MV-4-11 (cell line): ENCODE results near the gene DIP2C.
"Not testable (repeated sequence)": the region's sequence is repeated elsewhere in the genome, so short reads cannot be mapped to it uniquely, and the experiment has no call there.

Experiments used
- DNase-seq: peaks from one replicate; lab custom pipeline; 2025; lab: John Stamatoyannopoulos, UW

DIP2C gene

GRCh38 chr10:550665-551372 is 138.6 kb downstream of the DIP2C start:
- DNase-seq, result no peak

DNA sequence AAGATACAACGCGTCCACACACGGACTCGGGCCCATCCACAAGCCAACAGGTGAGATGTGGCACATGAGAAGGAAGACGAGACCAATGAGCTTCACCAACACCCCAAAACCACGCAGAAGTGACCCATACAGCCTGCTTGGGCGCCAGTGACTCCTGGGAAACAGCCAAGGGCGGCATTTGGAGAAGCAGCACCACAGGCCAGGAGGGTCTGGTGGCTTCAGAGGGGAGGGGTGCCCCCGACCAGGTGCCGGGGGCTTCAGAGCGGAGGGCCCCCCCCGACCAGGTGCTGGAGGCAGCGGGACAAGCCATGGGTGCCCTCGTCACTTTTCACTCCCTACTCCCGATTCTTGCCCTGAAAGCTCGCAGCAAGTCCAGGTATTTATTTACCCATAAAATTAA is 140.1 kb downstream of the DIP2C start:
- DNase-seq, result no peak

DNA sequence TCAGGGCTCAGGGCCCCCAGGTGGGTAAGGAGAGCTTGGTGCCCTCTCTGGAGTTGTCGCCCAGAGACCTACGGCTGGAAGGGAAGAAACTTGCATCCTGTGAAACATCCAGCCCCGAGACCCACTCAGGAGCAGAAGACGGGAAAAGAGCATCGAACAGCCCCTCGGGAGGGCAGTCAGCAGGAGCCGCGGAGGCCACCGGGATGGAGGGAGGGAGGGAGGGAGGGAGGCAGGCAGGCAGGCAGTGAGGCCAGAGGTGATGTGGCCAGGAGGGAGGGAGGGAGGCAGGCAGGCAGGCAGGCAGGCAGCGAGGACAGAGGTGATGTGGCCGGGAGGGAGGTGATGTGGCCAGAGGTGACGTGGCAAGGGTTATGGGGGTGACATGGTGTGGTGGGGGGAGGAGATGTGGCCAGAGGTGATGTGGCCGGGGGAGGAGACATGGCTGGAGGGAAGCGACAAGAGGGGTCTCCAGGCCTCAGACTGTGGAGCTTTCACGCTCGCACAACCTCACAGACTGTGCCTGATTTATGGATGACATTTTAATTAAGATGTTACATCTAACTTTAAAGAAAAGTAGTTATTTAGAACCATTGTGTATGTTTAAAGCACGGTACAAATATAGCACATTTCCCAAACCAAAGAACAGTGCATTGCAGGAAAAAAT is 141.1 kb downstream of the DIP2C start:
- no peak for DNase-seq

- no peak for DNase-seq
Measured at GRCh38 chr10:547591-548081, 141.8 kb downstream of the DIP2C start.

GRCh38 chr10:546971-547590 is 142.4 kb downstream of the DIP2C start:
- no peak for DNase-seq

DNA sequence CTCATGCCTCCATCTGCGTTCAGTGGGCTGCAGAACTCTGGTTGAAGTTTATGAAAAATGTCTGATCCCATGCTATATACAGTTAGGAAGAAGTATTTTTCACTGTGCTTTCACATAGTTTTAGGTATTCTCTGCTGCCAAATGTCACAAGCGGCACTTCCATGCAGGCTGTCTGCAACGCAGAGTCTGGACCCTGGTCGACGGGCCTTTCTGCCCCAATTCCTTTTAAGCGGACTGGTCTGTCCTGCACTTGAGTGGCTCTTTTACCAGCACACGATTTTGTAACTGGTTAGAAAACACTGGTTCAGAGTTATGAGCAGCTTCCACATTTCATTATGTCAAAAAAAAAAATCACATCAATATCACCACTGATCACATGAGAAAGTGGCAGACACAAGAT is 143.0 kb downstream of the DIP2C start:
- DNase-seq, result no peak

GRCh38 chr10:543862-544822 is 145.3 kb downstream of the DIP2C start:
- DNase-seq, result no peak

DNA sequence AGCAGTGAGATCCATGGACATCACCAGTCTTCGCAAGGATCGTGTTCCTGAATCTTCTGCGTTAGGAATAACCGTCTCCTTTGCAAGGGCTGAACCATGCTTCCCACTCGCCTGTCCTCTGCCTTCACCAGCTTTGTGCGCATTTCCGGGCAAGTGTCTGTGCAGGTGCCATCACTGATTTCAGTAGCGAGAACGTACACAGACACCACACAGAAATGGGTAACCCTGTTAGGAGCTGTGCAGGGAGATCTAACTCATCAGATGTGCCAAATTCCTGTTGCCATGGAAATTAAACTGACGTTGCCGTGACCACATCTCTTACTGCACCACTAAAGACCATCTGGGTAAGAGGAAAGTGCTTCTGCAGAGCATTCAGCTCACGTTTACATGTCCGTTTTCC is 146.3 kb downstream of the DIP2C start:
- peak; percentile 4 for DNase-seq

GRCh38 chr10:541750-542371 is 147.6 kb downstream of the DIP2C start:
- no peak for DNase-seq

GRCh38 chr10:541041-541440 is 148.4 kb downstream of the DIP2C start:
- DNase-seq, result no peak

DNA sequence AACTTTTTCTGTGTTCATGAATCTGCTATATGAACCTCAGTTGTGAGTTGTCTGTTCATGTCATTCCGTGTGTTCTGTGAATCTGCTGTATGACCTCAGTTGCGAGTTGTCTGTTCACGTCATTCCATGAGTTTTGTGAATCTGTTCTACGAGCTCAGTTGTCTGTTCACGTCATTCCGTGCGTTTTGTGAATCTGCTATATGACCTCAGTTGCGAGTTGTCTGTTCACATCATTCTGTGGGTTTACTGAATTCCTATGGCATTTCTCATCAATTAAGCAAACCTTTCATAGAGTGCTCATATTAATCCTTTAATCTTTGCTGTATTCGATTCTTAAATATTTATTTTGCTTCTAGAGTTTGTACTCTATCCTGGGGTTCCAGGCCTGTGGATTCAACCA is 150.6 kb downstream of the DIP2C start:
- no peak for DNase-seq

DNA sequence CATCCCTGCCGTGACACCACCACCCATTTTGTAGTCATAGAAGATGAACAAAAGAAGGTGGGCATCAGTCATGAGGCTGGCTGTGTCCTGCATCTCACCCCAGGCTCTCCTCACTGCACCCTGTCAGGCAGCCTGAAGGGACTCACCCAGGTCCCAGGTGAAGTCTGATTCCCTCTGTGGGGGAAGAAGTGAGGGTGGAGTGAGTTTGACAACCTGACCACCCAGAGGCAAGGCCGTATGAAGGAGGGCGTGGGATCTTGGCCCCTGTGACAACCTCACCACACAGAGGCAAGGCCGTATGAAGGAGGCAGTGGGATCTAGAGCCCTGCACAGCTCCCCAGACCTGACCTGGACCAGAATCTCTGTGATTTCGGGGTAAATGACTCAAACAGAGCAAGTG is 152.5 kb downstream of the DIP2C start:
- no peak for DNase-seq

DNA sequence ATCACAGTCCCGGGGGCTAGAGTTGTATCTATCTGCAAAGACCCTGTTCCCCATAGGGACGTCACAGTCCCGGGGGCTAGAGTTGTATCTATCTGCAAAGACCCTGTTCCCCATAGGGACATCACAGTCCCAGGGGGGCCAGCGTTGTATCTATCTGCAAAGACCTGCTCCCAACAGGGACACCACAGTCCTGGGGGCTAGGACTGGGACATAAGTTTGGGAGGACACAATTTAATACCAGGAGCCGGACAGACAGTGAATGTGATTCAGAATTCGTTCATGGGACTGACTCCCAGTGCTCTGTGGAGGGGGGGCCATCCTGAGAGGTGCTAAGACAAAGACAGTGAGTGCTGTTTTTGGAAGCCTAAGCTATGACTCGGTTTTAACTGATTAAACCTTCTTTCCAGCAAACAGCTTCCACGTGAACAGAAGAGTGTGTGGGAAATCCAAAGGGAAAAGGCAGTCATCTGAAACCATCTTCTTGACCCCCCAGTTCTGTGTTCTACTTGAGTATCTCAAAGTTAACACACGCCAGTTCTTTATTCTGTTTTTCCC is 153.0 kb downstream of the DIP2C start:
- no peak for DNase-seq

GRCh38 chr10:535952-536351 is 153.5 kb downstream of the DIP2C start:
- no peak for DNase-seq

DNA sequence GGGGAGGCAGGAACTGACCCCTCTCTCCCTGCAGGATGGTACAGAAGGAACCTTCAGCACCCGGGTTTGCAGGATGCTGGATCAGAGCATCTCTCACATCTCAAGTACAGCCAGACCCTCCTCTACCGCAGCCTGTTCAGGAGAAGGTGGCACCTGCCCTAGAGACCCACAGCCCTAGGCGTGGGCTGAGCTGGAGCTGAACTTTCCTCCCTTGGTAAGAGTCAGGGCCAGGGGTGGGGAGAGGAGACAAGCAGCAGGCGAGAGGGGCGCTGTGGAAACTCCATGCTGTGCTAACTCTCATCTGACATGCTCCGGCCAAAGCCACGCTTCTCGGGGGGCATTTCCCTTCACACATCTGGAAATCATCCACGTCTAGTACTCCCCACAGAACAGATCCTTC is 154.4 kb downstream of the DIP2C start:
- DNase-seq, result no peak

DNA sequence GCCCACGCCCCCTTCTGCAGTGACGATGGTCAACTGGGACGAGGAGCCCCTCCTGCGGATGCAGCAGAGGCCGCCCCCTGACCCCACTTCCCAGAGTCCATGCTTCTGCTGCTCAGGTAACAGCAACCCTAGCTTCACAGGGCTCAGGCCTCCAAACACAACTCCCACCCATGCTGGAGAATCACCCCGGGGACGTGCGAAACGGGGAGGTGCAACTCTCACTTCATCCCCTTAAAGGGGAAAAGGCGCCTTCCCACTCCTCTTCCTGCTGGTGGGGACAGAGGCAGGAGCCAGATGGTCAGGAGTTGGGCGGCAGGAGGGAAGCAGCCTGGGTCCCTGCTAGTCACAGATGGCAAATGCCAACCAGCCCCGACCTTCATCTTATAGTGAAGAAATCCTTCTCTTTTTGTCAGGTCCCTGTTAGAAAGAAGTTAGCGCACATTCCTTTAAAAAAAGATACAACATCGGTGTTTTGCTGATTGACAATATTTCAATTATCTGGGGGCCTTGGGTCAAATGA is 155.4 kb downstream of the DIP2C start:
- no peak for DNase-seq

DNA sequence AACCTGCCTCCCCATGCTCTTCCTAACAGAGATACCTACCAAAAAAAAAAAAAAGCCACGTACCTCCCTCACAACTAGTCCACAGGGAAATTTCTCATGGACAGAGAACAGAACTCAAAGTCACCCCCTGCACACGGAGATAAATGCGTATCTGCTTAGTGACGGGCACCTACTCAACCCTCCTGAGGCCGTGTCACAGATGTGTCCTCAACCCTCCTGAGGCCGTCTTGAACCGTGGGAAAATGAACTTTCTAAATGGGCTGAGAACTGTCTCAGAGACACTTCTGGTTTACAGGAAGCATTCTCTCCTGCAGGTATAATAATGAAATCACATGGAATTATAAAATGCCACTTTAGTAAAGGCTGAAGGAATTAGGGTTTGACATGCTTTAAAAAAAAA is 155.9 kb downstream of the DIP2C start:
- DNase-seq, result no peak

DNA sequence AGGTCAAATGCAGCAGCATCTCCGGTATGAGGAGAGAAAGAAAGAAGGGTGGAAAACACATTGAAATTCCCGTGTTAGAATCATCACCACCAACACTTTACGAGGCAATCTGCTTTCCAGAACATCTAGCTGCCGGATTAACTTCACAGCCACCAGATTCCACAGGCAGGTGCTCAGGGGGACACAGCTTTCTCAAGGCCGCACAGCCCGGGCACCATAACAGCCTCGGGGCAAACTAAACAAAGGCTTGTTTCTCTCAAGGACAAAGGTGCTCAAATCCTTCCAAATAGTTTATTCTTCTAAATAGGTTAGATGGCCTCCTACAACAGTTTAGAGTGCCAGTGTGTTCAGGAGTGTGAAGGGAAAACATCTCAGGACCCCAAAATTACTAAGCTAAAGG is 156.3 kb downstream of the DIP2C start:
- no peak for DNase-seq

- not testable (repeated sequence) for DNase-seq
Measured at GRCh38 chr10:532331-532730, 157.1 kb downstream of the DIP2C start.

DNA sequence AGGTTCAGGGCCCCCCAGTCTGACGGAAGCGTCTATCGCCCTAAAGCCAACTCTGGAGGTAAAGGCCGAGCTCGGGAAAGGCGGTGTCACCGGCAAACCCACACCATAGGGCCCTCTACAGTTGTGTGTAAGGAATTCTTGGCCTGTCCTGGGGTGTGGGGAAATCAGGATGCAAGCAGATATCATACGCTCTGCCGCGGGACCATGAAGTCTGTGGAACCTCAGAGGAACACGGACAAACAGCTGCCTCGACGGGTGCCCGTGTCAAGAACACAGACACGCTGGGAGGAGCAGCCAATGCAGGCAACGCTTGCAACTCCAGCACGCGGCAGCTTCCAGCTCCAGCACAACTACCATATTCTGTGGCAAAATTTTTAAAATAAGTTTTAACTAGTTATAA is 157.9 kb downstream of the DIP2C start:
- DNase-seq, result no peak

DNA sequence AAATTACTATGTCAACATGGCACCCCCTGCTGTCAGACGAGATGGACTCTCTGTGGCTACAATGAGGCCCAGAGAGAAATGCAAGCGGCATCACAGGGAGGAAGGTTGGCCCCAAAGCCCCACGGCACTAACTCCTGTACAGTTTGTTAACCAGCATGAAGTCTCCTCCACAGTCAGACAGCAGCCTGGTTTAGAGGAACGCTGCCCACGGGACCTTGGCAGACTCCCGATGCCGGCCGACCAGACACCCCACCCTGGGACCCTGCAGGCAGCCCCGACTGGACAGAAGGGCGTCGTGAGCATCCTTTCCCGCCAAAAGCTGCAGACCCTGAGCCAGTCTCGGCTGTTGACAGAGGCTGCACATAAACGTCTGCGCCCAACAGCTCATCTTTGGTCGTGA is 158.8 kb downstream of the DIP2C start:
- DNase-seq, result no peak
